SK-N-SH treated with all-trans-retinoic acid at 6 μM for 48 hours (cell line): Measurements from ENCODE around the gene IQCN.

Experiments used
- CREB5 ChIP-seq: fragments of 250-450 bp; sonication (Bioruptor Pico); IDR thresholded peaks from 2 replicates; pipeline ENCODE4 v1.5.1; 2020; ENCODE audit warnings: low read depth, mild to moderate bottlenecking, moderate library complexity
- ISL1 ChIP-seq: fragments of 250-450 bp; sonication (Bioruptor Pico); IDR thresholded peaks from 2 replicates; pipeline ENCODE4 v2.1.2; 2022; ENCODE audit warnings: mild to moderate bottlenecking, moderate library complexity
- PATZ1 ChIP-seq: fragments of 250-450 bp; sonication (Bioruptor Pico); IDR thresholded peaks from 2 replicates; pipeline ENCODE4 v1.8.0; 2020; ENCODE audit warnings: mild to moderate bottlenecking, moderate library complexity, borderline replicate concordance
- PPARA ChIP-seq: fragments of 250-450 bp; sonication (Bioruptor Pico); IDR thresholded peaks from 2 replicates; pipeline ENCODE4 v1.5.0; 2020; ENCODE audit warnings: mild to moderate bottlenecking, borderline replicate concordance
- TCF4 ChIP-seq: fragments of 250-450 bp; sonication (Bioruptor Pico); IDR thresholded peaks from 2 replicates; pipeline ENCODE4 v1.8.0; 2021; ENCODE audit warnings: mild to moderate bottlenecking, moderate library complexity, borderline replicate concordance
- ZFP30 ChIP-seq: fragments of 450-650 bp; formaldehyde crosslinking; IDR thresholded peaks from 2 replicates; pipeline ENCODE4 v1.5.0; 2022; ENCODE audit warnings: mild to moderate bottlenecking, moderate library complexity

GRCh38 chr19:18299654-18300053, 25.4 kb upstream of the IQCN start:
- TF ChIP-seq PPARA (no peak), PATZ1 (CRISPR knock-in tag) (no peak), CREB5 (CRISPR knock-in tag) (no peak), ZFP30 (CRISPR knock-in tag) (no peak), ISL1 (CRISPR knock-in tag) (no peak), TCF4 (CRISPR knock-in tag) (no peak)
